ENCODE data around the gene KDM4B. TPM values are rescaled to one million over a fixed set of nuclear protein-coding genes. Genes with fewer than 3 reads are reported as not detected.

Gene KDM4B
- total RNA-seq, 4 donors from 2014 or later = 26.0 to 51.2 (median 34.2) TPM

GRCh38 chr19:5104871-5105351 lies 136.0 kb downstream of the KDM4B start:
- TF ChIP-seq POLR2AphosphoS5 (IDR thresholded peaks at IDR 0.05) (no peak), CTCF (IDR thresholded peaks at IDR 0.05) (no peak), EP300 (IDR thresholded peaks at IDR 0.05) (no peak), POLR2A (IDR thresholded peaks at IDR 0.05; ENCODE audit: low read depth) (no peak)
- 93% methylated on average over 3 of the region's 18 CpGs for WGBS
- Histone ChIP-seq H3K27me3 (no peaks in the 10 kb centered on the region), H3K36me3 (peaks cover 0 to 50% (median 32%) of the 10 kb centered on the region in 4 donors), H3K4me1 (peaks cover 30 to 42% (median 36%) of the 10 kb centered on the region in 4 donors), H3K9me3 (peaks cover 0 to 6% (median 4%) of the 10 kb centered on the region in 4 donors), H3K27ac (replicated peaks in 1 of 4) (no peak overlapping the region), H3K4me3 (no peak overlapping the region)
- intact Hi-C loops (cut with DNase I) = no loop called here
- DNase-seq (ENCODE audit: extremely low spot score) = no peak

- 96% methylated on average over 11 of the region's 23 CpGs for WGBS
- TF ChIP-seq EP300 (IDR thresholded peaks at IDR 0.05) (no peak), POLR2AphosphoS5 (IDR thresholded peaks at IDR 0.05) (no peak), CTCF (IDR thresholded peaks at IDR 0.05) (no peak), POLR2A (IDR thresholded peaks at IDR 0.05; ENCODE audit: low read depth) (no peak)
- no peak for DNase-seq (ENCODE audit: extremely low spot score)
- no peak overlapping the region for H3K4me3 ChIP-seq
- peaks cover 30 to 42% (median 36%) of the 10 kb centered on the region in 4 donors for H3K4me1 ChIP-seq
- intact Hi-C loops (cut with DNase I) = no loop called here
- H3K36me3 ChIP-seq = peaks cover 9 to 59% (median 42%) of the 10 kb centered on the region in 4 donors
- no peaks in the 10 kb centered on the region for H3K27me3 ChIP-seq
- no peak overlapping the region for H3K27ac ChIP-seq (replicated peaks in 1 of 4)
- no peaks in the 10 kb centered on the region for H3K9me3 ChIP-seq
Measured at GRCh38 chr19:5106191-5106726, 137.3 kb downstream of the KDM4B start.

- Histone ChIP-seq H3K27me3 (no peaks in the 10 kb centered on the region), H3K27ac (replicated peaks in 1 of 4) (no peak overlapping the region), H3K9me3 (no peaks in the 10 kb centered on the region), H3K36me3 (peaks cover 16 to 66% (median 49%) of the 10 kb centered on the region in 4 donors), H3K4me3 (no peak overlapping the region), H3K4me1 (peaks cover 30 to 42% (median 33%) of the 10 kb centered on the region in 4 donors)
- intact Hi-C loops (cut with DNase I) = no loop called here
- DNase-seq (ENCODE audit: extremely low spot score) = no peak
- WGBS = 95% methylated on average over 15 of the region's 19 CpGs
- TF ChIP-seq POLR2A (IDR thresholded peaks at IDR 0.05; ENCODE audit: low read depth) = no peak
- TF ChIP-seq EP300 (IDR thresholded peaks at IDR 0.05) = no peak
- TF ChIP-seq CTCF (IDR thresholded peaks at IDR 0.05) = no peak
- no peak for TF ChIP-seq POLR2AphosphoS5 (IDR thresholded peaks at IDR 0.05)
Measured at GRCh38 chr19:5106971-5107370, 138.1 kb downstream of the KDM4B start.

DNA sequence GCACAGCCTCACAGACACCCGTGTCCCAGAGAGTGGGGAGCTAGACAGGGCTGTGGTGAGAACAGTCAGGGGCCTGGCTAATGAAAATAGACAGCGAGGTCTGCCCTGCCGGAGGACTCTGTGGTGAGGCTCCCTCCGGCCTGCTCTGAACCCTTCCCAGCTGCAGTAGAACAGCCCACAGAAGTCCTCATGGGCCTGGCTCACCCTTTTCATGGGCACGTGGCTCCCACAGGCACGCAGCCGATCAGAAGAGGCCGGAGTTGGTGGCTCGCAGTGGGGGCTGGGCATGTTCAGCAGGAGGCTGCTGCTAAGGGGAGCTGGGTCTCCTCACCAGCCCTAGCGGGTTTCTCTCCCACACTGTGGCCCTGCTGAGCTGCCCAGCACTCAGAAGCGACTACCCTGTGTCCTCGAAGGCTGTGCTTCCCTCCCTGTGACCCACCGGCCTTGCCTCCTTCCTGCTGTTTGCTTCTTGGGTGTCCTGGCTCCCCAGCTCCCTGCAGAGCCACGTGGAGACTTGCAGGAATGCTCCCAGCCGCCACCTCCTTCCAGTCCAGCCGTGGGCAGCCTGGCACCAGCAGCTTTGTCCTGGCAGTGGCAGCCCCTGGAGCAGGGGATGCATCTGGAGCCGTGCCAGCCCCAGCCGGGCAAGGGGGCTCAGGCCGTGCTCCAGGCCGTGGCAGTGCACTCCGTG lies 138.7 kb downstream of the KDM4B start:
- TF ChIP-seq POLR2AphosphoS5 (IDR thresholded peaks at IDR 0.05) (no peak), EP300 (IDR thresholded peaks at IDR 0.05) (no peak), CTCF (IDR thresholded peaks at IDR 0.05) (no peak), POLR2A (IDR thresholded peaks at IDR 0.05; ENCODE audit: low read depth) (no peak)
- intact Hi-C loops (cut with DNase I) = no loop called here
- H3K27ac ChIP-seq (replicated peaks in 1 of 4) = no peak overlapping the region
- 80% methylated on average over 11 of the region's 21 CpGs for WGBS
- no peaks in the 10 kb centered on the region for H3K27me3 ChIP-seq
- no peak overlapping the region for H3K4me3 ChIP-seq
- H3K36me3 ChIP-seq = peaks cover 22 to 69% (median 55%) of the 10 kb centered on the region in 4 donors
- no peaks in the 10 kb centered on the region for H3K9me3 ChIP-seq
- DNase-seq (ENCODE audit: extremely low spot score) = no peak
- H3K4me1 ChIP-seq = peaks cover 25 to 38% (median 27%) of the 10 kb centered on the region in 4 donors

Measured in esophagus muscularis mucosa (tissue), 4 donors.